Measurements from ENCODE around the gene TEN1.
"Not testable (repeated sequence)": the region's sequence is repeated elsewhere in the genome, so short reads cannot be mapped to it uniquely, and the experiment has no call there.

Gene TEN1

GRCh38 chr17:75978938-75979704 is at the start of gene TEN1, which contains the start of gene ACOX1:
Gene TEN1 (plus strand): TSS chr17:75979240. CDS start chr17:75986193, 6,953 bp downstream.
Gene ACOX1 (minus strand): TSS chr17:75979166. CDS start chr17:75979073, 93 bp downstream.
- peak; percentile 95 for DNase-seq (ENCODE audit: low spot score)

GRCh38 chr17:75931062-75931461 is 48.0 kb upstream of the TEN1 start:
- DNase-seq (ENCODE audit: low spot score): no peak

GRCh38 chr17:75932852-75933251 is 46.2 kb upstream of the TEN1 start:
- DNase-seq (ENCODE audit: low spot score): no peak

- DNase-seq (ENCODE audit: low spot score): no peak
Measured at GRCh38 chr17:75933808-75934207, 45.2 kb upstream of the TEN1 start.

GRCh38 chr17:75937652-75938051 is 41.4 kb upstream of the TEN1 start:
- DNase-seq (ENCODE audit: low spot score): no peak

- DNase-seq (ENCODE audit: low spot score): peak; percentile 84
Measured at GRCh38 chr17:75940727-75941441, 38.2 kb upstream of the TEN1 start, which contains the start of gene FBF1. Gene FBF1 (minus strand): TSS chr17:75941042. CDS start chr17:75938149, 2,893 bp downstream.

GRCh38 chr17:75941442-75941819 is 37.6 kb upstream of the TEN1 start:
- no peak for DNase-seq (ENCODE audit: low spot score)

GRCh38 chr17:75942473-75942872 is 36.6 kb upstream of the TEN1 start:
- DNase-seq (ENCODE audit: low spot score): no peak

GRCh38 chr17:75943491-75943890 is 35.5 kb upstream of the TEN1 start:
- DNase-seq (ENCODE audit: low spot score): no peak

- DNase-seq (ENCODE audit: low spot score): no peak
Measured at GRCh38 chr17:75945211-75945610, 33.8 kb upstream of the TEN1 start.

GRCh38 chr17:75950421-75950820 is 28.6 kb upstream of the TEN1 start:
- DNase-seq (ENCODE audit: low spot score): no peak

GRCh38 chr17:75950855-75951554 is 28.0 kb upstream of the TEN1 start:
- no peak for DNase-seq (ENCODE audit: low spot score)

GRCh38 chr17:75959051-75959838 is 19.8 kb upstream of the TEN1 start:
- no peak for DNase-seq (ENCODE audit: low spot score)

- DNase-seq (ENCODE audit: low spot score): no peak
Measured at GRCh38 chr17:75959839-75960511, 19.1 kb upstream of the TEN1 start.

- no peak for DNase-seq (ENCODE audit: low spot score)
Measured at GRCh38 chr17:75965468-75965867, 13.6 kb upstream of the TEN1 start.

GRCh38 chr17:75969044-75969443 is 10.0 kb upstream of the TEN1 start:
- DNase-seq (ENCODE audit: low spot score): not testable (repeated sequence)

- DNase-seq (ENCODE audit: low spot score): no peak
Measured at GRCh38 chr17:75970011-75970523, 9.0 kb upstream of the TEN1 start.

GRCh38 chr17:75970626-75971025 is 8.4 kb upstream of the TEN1 start:
- no peak for DNase-seq (ENCODE audit: low spot score)

- DNase-seq (ENCODE audit: low spot score): not testable (repeated sequence)
Measured at GRCh38 chr17:75975187-75975586, 3.9 kb upstream of the TEN1 start.

GRCh38 chr17:75975757-75976174 is 3.3 kb upstream of the TEN1 start:
- DNase-seq (ENCODE audit: low spot score): no peak
